GM18858 (cell line): ENCODE measurements around the gene LAGE3.

Source experiments
- ATAC-seq: cut with Tn5 transposase; IDR thresholded peaks from one replicate; pipeline ENCODE4 v1.9.1; 2021; ENCODE audit not compliant: unreplicated experiment

LAGE3 gene

DNA sequence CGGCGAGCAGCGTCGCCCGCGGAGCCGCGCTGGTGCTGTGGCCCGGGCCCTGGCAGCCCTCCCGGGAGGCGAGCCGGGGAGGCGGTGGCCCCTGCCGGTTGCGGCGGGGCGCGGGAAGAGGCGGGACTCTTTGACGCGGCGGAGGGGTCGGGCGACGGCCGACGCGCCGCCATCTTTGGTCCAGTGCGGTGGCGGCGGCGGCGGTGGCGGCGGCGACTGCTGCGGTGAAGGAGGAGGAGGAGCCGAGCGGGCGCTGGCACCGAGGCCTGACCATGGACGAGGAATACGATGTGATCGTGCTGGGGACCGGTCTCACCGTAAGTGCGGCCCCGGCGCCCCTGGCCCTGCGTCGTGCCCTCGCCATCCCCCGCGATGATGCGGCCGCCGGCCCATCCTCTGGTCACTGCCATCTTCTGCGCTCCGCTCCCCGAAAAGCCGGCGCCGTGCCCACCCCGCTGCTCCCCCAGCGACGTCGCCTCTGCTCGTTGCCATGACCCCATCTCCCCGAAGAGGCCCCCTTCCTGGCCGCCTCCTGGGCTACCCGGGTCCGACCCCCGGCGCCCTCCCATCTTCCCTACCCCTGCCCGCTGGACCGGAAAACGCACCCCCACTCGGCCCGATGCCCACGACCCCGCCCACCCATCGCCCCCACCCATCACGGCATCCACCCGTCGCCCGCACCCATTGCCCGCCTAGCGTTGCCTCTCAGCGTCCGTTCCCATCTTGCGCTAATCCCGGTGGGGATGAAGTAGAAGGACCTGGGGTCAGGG lies 41.9 kb downstream of the LAGE3 start, which contains the start of gene GDI1:
GDI1 (plus strand) TSS at position 172 of the 770 bp plus-strand sequence; CDS start at position 273, 101 bp downstream.
- no peak for ATAC-seq

- no peak for ATAC-seq
Observed at GRCh38 chrX:154436374-154436982, 42.6 kb downstream of the LAGE3 start.

GRCh38 chrX:154435171-154435733 lies 43.8 kb downstream of the LAGE3 start:
- no peak for ATAC-seq

DNA sequence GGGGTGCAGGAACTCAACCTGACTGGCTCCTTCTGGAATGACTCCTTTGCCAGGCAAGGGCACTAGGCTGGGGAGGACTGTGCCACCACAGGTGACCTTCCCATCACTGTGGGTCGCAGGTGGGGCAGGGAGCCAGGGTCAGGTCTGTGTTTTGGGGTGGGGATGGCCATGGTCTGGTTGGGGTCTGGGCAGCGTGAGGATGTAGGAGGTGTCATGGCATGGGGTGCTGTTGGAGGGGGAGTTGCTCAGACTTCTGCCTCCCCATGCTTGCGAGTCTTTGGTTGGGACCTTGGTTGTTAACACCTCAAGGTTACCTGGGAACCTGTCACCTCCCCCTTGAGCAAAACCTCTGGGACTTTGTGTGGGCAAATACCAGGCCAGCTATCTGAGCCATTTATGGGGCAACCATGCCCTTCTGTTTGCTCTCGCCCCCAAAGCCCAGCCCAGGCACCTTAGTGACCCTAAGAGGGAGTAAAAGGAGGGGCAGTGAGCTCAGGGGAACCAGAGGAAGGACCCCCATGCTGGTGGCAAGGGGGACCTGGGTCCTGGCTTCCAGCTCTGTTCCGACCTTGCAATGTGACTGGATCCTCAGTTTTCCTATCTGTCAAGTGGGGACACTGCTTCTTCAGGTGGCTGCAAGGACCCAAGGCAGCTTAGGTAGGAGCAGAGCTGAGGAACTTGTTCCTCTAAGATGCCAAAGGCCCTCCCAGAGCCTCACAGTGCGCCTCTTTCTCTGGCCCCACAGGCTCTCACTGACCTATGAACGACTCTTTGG lies 44.5 kb downstream of the LAGE3 start:
- no peak for ATAC-seq

DNA sequence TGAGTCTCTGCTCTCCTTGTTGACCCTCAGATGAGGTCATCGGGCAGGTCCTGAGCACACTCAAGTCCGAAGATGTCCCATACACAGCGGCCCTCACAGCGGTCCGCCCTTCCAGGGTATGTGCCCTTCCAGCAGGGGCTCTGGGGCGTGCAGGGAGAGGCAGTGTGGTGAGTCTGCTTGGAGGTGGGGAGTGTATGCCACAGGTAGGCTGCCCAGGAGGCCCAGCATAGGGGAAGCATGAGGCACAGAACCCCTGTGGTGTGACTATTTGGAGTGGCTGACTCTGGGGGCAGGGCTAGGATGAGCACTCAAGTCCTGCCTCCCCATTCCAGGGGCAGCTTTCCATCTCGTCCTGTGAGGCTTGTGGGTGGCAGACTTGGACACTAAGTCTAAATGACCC lies 45.5 kb downstream of the LAGE3 start:
- ATAC-seq = no peak

DNA sequence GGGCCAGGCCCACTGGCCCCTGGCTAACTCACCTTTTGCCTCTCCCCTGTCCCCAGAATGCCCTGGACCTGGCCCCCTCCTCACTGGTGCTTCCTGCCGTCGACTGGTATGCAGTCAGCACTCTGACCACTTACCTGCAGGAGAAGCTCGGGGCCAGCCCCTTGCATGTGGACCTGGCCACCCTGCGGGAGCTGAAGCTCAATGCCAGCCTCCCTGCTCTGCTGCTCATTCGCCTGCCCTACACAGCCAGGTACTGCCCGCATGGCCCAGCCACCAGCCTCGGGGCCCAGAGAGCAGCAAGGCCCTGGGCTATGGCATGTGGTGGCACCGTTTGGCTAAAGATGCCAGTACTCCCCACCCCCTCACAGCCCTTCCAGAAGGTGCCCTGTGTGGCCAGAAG lies 46.9 kb downstream of the LAGE3 start:
- ATAC-seq = no peak

GRCh38 chrX:154431341-154431740 lies 47.7 kb downstream of the LAGE3 start:
- no peak for ATAC-seq

- ATAC-seq = no peak
Observed at GRCh38 chrX:154430916-154431315, 48.2 kb downstream of the LAGE3 start.

- no peak for ATAC-seq
Observed at GRCh38 chrX:154430479-154430878, 48.6 kb downstream of the LAGE3 start.

DNA sequence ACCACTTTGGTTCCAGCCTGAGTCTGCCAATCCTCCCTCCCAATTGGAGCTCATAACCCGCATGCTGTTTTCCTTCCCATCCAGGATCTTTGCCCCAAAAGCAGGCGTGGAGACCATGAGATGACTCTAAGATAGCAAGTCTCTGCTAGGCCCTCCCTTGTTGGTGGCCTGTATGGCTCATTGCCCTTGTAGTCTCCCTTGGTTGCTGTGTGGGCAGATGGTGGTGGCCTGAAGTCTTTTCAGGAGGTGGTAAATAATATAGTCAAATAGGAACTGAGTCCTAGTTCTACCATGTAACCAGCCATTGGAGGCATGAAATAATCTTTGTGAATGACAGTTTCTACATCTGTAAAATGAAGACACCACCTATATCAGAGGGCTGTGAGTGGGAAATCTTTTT lies 49.4 kb downstream of the LAGE3 start:
- ATAC-seq = no peak

DNA sequence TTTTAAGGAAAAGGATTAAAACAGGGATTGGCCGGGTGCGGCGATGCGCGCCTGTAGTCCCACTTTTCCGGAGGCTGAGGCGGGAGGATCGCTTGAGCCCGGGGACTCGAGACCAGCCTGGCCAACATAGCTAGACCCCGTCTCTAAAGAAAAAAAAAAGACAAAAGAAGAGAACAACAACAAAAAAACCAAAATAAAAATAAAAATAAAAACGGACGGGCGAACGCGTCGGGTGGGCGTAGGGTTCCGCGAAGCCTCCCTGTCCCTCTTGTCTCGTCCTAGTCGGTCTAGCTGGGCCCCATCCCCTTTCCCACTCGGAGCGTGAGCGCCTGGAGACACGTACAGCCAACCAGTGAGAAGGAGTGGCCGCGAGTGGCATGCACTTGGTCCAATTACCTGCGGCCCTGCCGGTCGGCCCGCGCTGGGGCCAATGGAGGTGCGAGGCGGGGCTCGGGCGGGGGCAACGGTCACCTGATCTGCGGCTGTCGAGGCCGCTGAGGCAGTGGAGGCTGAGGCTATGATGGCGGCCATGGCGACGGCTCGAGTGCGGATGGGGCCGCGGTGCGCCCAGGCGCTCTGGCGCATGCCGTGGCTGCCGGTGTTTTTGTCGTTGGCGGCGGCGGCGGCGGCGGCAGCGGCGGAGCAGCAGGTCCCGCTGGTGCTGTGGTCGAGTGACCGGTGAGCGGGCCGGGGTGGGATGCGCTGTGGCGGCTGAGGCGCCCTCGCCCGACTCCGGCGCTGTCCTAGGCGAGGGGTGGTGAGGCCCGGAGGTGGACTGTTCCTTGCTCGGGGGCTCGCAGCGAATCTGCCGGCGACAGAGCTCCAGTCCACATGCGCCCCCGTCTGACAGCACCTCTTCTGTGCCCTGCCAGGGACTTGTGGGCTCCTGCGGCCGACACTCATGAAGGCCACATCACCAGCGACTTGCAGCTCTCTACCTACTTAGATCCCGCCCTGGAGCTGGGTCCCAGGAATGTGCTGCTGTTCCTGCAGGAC lies 50.6 kb downstream of the LAGE3 start, which contains the start of gene ATP6AP1:
ATP6AP1 (plus strand) TSS at position 502 of the 996 bp plus-strand sequence; CDS start at position 518, 16 bp downstream.
- ATAC-seq = peak; percentile 84
